Astrocyte (in vitro differentiated cells and primary cell): ENCODE data around the gene TNIP1.

Source experiments
- EZH2 ChIP-seq: IDR thresholded peaks from 2 replicates; pipeline ENCODE4 v1.6.1; 2012; ENCODE audit warnings: mild to moderate bottlenecking, low read length, inconsistent platforms; ENCODE audit not compliant: insufficient read depth
- TF ChIP-seq, protein P1 (sequence below): IDR thresholded peaks from 2 replicates; pipeline ENCODE4 v1.5.1; 2011; ENCODE audit warnings: low read depth, mild to moderate bottlenecking, inconsistent platforms, low read length, moderate library complexity; ENCODE audit not compliant: insufficient read depth

DNA sequence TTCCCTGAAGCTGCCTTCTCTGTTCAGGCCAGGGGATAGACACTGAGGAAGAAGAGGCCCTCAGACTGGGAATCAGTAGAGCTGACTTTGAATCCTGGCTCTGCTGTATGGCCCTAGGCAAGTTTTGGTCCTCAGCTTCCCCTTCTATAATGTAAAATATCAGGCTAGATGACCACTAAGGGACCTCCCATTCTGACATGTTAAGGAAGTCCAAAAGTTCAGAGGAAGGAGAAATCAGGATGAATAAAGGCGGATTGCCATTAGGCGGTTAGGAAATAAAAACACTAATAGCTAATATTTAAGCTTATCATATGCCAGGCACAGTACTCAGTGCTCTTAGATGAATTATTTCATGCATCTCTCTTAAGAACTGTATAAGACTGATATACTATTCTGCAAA, 8.9 kb upstream of the TNIP1 start:
- TF ChIP-seq, protein P1, sequence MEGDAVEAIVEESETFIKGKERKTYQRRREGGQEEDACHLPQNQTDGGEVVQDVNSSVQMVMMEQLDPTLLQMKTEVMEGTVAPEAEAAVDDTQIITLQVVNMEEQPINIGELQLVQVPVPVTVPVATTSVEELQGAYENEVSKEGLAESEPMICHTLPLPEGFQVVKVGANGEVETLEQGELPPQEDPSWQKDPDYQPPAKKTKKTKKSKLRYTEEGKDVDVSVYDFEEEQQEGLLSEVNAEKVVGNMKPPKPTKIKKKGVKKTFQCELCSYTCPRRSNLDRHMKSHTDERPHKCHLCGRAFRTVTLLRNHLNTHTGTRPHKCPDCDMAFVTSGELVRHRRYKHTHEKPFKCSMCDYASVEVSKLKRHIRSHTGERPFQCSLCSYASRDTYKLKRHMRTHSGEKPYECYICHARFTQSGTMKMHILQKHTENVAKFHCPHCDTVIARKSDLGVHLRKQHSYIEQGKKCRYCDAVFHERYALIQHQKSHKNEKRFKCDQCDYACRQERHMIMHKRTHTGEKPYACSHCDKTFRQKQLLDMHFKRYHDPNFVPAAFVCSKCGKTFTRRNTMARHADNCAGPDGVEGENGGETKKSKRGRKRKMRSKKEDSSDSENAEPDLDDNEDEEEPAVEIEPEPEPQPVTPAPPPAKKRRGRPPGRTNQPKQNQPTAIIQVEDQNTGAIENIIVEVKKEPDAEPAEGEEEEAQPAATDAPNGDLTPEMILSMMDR: no peak
- TF ChIP-seq EZH2: no peak
